NCI-H2227 treated with DMSO at 0.1 percent for 48 hours (cell line): ENCODE data around the gene CHRDL2.

Experiments
- DNase-seq: peaks from one replicate; lab custom pipeline; 2025; lab: John Stamatoyannopoulos, UW

CHRDL2 gene

DNA sequence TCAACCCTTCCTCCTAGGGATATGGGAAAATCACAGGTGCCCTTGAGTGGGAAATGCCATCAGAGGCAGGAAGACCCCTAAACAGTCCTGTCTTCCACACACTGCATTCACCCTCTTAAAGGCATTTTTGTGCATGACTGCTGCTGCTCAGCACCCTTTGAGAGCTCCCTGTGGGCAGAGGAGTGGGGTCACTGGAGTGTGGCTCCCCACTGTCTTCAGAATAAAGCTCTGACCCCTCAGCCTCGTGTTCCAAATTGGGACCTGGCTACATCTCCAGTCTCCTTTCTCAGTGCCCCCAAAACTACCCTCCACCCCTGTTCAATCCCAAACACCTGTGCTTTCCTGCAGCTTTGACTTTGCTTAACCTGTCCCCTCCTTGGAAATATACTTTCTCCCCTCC, 46.6 kb downstream of the CHRDL2 start:
- no peak for DNase-seq

DNA sequence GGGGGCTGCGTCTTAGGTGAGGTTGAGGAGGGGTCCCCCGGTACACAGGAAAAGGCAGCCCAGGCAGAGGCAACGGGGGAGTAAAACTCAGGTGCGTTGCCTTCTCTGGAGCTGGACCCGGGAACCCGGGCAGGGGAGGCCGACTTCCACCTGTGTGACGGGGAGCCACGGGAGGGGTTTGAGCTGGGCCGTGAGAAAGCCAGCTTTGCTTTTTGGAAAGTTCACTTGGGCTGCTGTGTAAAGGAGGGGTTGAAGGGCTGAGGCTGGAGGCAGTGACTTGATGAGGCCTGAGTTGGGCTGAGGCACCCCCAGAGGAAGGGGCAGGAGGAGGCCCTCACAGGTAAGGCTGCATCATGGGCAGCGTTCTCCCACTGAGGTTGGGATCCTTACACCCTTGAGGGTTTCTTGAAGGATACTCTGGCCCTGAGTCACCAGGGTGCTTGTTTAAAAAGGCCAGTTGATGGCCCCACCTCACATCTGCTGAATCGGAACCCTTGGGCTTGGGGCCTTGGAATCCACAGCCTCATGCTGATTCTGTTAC, 47.2 kb downstream of the CHRDL2 start:
- DNase-seq = no peak

DNA sequence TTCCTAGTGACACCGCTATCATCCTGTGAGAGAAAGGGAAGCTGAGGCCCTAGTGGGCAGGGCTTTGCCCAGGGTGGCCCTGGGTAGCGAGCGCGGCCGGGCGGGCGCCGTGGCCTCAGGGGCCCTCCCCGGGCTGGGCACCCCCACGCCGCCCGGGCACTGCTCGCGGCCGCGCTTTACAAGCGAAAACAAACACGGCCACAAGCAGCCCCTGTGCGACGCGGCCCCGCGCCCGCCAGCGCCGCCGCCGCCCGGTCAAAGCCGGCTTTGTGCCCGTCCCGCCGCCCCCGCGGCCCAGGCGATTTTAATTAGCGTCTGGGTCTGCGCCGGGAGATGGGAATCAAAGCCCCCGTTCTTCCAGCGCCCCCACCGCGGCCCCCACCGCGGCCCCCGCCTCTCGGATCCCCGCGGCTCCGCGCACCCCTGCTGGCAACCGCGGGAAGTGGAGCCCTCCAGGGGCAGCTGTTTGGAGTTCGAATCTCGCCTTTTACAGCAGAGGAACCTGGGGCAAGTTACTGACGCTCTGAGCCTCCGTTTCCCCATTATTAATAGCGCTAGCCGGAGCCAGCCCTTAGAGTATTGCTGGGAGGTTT, 47.9 kb downstream of the CHRDL2 start:
- DNase-seq = no peak

DNA sequence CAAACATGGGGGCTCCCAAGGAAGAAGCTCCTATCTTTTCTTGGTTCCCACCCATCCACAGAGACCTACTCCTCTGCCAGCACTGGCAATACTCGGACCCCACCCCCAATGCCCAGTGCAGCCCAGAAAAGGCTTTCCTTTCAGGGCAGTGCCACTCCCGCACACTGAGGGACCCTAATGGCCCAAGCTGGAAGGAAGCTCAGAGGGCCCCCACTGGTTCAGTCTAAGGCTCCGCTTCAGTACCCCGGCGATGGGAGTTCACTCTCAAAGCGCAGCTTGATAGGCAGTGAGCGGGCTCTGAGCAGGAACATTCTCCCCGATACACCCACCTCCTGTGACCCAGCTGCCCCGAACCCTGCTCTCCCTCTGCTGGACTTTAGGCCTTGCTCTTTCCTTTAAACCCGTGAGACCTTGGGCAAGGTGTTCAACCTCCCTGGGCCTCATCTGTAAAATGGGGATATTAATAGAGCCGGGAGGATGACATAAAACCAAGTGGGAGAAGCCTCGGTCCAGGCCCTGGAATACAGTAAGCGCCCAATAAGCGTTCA, 48.4 kb downstream of the CHRDL2 start:
- DNase-seq = no peak

DNA sequence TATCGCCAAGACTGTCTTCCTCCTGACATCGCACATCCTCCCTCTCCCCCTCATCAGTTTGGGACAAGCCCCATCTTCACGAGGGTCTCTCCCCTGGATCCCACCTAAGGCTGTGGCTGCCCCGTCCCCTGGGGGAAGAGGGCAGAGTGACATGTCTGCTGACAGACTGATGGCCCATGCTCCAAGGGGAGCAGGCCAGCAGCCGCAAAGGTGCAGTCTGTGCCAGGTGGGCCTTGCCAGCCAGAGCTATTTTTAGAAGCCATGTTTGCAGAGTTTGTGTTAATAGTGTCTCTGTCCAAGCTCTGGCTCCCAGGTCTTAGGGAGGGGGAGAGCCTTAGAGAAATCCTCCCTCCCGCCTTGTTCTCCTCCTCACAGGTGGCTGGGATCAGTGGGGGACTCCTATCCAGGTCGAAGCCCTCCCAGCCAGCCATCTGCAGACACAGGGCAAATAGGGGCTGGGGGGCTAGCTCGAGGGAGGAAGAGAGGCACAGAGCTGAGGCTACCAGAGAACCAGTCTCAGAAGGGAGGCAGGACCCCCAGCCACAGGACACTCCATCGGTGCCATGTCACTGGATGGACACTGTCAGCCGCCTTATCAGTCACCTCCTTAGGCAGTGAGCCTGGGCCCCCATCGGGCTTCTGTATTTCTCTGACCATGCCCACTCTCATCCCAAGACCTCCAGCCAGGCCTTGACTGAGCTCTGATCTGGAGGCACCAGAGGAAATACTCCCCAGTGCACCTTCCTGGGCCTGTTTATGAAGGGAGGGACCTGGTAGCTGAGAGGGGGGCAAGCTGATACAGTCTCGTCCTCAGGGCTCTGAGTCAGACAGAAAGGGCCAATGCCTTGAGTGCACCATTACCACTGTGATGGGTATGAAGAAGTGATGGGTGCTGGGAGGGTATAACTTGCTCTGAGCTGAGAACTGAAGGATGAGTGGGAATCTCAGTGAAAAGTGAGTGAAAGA, 49.3 kb downstream of the CHRDL2 start:
- no peak for DNase-seq

DNA sequence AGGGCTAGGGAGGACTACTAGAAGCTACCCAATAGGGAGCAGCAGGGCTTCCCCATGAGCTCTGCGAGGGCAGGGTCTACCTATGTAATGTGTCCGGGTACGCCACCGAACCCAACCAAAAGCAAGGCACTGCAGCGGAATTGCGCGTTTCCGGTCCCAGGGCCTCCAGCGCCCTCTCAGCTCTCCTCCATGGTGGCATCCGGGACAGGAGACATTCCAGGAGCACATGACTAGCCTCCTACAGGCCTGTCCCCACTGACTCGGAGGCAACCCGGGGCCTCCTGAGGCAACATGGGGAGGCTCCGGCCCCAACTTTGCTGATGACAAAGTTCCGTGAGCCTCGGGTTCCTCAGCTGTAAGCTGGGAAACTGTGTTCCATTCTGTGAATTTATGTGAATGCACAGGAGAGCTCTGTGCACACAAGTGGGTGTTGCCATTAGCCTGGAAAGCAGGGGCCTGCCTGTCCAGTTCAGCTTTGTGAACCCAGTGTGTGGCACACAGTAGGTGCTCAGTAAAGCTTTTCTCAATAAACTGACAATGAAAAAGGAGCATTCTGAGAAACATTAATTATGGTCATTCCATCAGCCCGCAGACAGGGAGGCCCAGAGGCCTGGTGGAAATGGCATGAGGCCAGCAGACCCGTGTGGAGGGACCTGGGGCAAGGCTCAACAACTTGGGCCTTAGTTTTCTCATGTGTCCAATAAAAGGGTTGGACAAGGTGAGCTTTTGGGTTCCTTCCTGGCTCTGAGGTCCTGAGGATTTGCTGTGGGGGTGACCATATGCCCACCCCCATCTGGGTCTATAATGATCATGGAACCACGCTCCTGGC, 50.3 kb downstream of the CHRDL2 start:
- DNase-seq = no peak

DNA sequence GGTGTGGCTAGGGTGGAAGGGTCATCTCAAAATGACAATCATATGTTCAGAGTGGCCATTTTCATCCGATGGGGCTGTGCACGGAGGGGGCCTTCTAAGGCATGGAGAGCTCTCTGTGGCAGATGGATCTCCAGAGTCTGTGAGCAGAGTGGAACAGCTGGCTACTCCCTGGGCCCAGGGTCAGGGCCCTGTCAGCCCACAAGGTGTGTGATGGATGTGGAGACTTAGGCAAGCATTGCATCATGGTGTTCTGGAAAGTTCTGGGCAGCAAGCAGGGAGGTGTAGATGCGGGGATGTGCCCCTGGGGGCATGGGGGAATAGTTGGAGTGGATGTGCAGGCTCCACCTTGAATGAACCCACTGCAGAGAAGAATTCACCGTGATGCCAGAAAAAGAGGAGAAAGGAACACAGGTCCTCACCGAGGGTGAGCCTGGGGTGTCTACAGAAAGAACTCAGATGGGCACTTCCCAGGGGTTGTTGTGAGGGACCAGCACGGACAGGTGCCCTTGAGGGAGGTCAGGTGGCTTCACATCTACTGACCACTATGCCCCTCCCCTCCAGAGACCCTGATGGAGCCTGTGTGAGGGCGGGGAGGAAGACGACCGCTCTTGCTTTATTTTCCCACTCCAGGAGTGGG, 51.1 kb downstream of the CHRDL2 start:
- no peak for DNase-seq

DNA sequence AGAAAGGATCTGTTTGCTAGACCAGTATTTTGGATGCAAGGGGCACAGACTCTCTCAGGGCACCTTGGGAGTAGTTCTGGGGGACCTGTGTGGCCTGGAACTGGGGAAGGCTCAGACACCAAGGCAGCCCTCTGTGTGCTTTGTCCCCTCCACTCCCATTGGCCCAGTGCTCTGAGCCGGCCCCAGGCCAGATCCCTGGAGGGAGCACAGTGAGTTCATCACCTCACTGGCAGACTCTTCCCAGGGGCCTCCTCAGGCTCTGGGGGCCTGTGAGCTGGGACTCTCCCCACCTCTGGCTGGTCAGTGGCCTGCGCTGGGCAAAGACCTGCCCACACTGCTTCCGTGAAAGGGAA, 51.7 kb downstream of the CHRDL2 start:
- DNase-seq = no peak

DNA sequence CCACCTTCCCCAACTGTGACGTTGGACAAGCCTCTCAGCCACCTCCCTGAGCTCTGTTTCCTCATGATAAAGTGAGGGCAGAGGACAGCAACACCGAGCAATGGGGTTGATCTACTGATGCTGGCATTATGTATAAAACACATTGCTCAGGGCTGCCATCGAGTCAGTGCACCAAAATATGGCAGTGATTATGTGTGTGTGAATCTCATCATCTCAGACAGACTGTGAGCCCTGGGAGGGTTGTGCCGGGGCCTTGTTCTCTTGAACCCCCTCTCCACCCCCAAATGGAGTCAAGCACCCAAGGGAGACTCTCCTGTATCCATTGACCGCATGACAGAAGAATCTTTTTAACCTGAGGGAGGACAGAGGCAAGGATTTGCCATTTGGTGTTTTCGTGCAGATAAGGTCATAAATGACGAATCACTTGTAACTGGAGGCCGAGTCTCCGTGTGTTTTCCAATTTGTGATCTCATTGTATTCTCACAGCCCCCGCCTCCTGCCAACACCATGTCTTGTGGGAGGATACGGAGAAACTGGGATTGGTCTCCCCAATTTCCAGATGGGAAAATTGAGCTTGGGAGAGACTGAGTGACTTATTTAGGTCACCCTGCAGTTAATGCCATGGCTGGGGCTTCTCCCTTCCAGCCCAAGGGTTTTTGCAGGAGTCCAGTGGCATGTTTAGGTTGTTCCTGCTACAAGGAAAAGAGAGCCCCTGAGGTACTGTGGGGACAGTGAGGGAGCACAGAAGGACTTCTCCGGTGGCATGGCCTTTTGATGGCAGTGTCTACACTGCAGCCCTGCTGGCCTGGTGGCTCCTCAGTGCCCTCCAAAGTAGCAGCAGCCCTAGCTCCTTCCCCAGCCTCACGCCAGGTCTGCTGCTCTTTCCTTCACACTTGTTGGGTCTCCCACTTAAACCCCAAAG, 52.4 kb downstream of the CHRDL2 start:
- DNase-seq = no peak

DNA sequence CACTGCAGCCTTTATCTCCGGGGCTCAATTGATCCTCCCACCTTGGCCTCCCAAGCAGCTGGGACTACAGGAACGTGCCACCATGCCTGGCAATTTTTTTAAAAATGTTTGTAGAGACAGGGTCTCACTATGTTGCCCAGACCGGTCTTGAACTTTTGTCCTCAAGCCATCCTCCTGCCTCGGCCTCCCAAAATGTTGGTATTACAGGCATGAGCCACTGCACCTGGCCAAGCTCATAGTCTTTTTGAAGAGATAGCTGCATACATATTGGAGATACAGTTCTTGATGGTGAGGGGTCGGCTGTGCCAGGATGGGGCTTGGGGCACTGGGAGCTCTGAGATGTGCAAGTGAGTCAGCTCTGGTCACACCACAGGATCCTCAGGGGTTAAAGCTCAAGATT, 53.2 kb downstream of the CHRDL2 start:
- DNase-seq = no peak

DNA sequence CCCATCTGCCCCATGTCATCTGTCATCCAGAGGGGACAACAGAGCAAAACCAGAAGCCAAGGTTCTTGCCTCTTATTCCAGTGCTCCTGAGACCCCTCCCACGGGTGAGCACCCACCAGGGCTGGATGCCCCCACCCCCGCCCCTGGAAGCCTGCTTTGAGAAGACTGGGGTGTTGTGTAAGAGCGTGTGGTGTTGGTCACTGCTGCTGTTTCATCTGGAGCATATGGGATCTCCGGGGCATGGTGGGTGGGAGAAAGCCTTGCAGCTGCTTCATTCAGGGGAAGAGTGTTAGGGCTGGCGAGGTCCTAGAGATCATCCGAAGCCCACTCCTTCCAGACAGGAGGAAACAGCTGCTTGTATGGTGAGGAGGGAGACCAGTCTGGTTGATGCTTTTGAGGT, 54.1 kb downstream of the CHRDL2 start:
- no peak for DNase-seq

DNA sequence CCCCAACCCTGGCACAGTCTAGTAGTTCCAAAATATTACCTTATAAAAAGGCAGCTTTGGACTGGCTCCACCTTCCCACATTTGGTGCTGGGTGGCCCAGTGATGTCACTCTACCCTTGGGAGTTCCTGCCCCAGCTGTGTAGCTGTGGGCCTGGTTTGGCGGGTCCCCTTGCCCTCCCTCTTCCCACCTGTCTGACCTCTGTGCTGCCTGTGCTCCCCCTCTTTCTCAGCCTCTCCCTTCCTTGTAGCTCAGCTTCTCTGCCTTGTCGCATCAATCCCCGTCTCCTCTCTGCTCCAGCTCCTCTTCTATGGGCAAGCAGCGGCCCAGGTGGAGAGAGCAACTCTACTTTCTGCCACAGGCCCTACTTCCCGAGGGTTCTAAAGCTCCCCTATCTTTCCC, 54.6 kb downstream of the CHRDL2 start:
- no peak for DNase-seq

DNA sequence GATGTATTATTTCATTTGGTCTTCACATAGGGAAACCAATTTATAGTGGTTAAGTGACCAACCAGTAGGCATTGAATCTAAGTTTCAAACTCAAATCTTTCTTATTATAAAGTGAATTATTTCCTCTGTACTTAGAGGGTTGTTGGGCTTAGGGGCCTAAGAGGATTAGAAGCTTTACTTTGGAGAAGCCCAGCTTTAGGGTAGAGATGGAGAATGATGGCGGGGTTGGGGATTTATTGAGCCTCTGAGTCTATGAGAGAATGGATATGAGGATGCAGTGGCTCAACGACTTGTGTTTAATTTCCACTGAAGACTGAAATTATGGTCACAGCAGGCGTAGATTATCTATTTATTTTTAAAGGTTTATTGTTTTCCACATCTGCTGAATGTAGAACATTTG, 55.5 kb downstream of the CHRDL2 start:
- no peak for DNase-seq

DNA sequence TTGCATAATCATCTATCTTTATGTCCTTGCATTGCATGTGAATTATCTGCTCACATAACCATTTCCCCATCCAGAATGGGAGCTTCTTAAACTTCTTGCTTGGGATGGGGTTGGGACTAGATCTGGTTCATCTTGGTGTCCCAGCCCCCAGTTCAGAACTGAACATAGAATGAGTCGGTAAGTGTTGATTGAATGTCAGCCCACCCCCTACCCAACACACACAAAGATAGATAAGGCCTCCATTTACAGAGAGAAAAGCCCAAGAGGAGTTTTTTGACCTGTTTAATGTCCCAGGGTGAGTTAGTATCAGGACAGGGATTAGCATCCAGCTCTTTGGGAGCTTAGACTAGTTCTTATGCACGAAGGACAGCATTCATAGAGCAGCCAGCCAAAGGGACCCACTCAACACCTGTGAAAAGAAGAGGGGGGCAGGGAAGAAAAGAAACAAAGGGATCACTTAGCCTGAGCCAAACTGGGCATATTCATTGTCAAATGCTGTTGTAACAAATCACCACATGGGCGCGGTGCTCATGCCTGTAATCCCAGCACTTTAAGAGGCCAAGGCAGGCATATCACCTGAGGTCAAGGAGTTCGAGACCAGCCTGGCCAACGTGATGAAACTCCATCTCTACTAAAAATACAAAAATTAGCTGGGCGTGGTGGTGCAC, 57.4 kb downstream of the CHRDL2 start:
- DNase-seq = no peak

DNA sequence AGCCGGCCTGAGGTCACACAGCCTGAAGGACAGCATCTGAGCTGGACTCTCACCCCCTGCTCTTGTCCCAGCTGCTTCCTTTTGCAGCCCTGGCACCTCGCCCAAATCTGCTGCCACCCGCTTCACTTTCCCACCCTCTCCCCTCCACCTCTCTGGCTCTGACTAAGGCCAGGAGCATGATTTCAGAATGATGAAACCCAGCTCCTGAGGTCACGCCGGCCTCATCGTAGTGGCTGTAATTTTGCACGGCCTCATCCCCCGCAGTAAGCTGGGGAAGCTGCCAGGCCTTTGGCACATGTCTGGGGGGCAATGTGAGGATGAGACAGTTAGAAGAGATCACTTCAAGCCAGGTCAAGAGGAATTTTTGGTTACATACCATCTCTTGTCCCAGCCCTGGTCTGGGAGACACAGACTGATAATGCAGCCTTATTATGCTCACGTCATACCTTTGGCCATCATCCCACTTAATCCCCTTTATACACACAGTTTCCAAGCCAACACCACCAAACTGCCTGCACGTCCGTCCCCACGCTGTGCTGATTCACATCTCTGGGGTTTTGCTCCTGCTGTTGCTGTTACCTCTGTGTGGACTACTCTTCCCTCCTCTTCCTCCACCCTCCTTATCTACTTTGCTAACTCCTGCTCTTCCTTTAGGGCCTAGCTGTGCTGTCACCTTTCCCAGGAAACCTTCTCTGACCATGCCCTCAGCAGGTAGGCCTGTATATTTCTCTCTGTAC, 58.1 kb downstream of the CHRDL2 start:
- DNase-seq = no peak

DNA sequence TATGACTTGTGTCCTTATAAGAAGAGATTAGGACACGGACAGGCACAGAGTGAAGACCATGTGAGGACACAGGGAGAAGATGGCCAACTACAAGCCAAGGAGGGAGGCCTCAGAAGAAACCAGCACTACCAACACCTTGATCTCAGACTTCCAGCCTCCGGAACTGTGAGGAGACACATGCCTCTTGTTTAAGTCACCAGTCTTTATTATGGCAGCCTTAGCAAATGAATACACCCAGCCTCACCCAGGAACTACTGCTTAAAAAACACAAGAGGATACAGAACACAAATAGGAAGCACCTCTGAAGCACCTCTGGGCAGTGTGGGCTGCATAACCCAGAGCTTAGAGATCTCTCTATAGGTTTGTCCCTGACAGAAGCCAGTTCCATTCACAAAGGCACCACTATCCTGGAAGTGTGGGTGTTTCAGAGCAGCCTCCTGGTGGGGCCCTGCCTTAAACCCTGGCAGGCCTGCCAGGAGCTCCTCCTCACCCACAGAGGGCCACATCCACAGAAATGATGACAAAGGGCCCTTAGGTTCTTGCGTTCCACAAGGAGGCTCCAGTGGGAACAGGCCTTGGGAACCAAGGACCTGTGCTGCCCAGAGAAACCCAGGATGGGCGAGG, 58.8 kb downstream of the CHRDL2 start:
- no peak for DNase-seq

DNA sequence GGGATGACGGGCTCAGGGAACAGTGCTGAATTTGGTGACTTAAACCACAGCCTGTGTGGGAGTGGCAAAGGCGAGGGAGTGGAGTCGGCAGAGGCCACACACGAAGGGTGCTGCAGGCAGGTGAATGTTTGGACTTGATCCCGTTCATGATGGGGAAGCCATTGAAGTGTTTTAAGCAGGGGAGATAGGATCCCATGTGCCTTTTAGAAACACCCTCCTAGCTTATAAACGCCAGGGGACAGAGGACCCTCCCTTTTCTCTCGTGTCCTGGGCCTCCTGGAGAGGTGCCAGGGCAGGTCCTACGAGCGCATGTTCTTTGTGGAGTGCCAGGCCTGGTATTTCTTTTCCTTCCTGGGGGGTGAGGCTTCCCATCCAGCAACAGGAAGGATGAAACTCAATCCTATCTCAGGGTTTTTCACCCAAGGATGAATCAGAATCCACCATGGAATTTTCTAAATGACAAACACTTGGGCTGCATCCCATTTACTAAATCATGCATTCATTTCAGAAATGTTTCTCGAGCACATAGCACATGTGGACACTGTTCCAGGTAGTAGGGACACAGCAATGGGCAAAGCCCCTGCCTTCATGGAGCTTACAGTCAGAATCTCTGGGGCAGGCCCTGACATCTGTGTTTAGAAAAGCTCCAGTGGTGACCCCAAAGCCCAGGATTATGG, 59.6 kb downstream of the CHRDL2 start:
- no peak for DNase-seq

DNA sequence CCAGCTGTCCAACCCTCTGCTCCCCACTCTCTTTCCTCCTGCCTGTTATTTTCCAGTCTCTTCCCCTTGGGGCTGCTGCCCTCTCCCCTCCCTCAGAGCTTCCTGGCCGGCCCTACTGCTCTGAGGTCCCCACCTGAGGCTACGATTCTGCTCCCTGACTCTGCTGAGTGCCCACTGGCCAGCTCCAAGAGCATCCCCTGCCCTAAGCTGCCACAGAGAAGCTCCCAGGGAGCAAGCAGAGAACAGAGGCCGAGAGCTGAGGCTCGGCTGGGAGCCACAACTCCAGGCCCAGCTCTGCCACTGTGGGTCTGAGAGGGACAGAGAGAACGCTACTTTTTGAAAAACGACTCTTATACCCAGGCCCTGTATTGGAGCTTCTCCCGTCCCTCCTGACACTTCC, 61.1 kb downstream of the CHRDL2 start:
- DNase-seq = no peak
